ENCODE measurements around the gene TAS2R46. TPM values are rescaled to one million over a fixed set of nuclear protein-coding genes. Genes with fewer than 3 reads are reported as not detected.

Gene TAS2R46
- total and polyA plus RNA-seq, 2 of the 13 experiments (the other 11 are each of a cell fraction or from before 2014, with no cell fraction given), result 0.16 to 3.5 TPM

- Histone ChIP-seq H3K27me3 (ENCODE audit: control insufficient read depth in 1 of 2, insufficient read depth in 2 of 2, low read length in 2 of 2) (no peaks in the 10 kb centered on the region), H3K4me1 (ENCODE audit: insufficient read depth, low read length) (no peaks in the 10 kb centered on the region; the same call in 1 of the 2 replicates), H3K36me3 (replicated peaks in 1 of 2; ENCODE audit: control insufficient read depth in 1 of 2, insufficient read depth in 2 of 2, low read length in 2 of 2) (no peaks in the 10 kb centered on the region; a peak in 2 of 5 replicates), H3K79me2 (ENCODE audit: insufficient read depth, low read length) (peaks cover 3% of the 10 kb centered on the region), H3K4me3 (replicated peaks in 1 of 3; ENCODE audit: insufficient read depth in 1 of 3, low read depth in 2 of 3, low read length in 3 of 3) (no peak overlapping the region), H3K9ac (ENCODE audit: insufficient read depth, low read depth, low read length) (no peak overlapping the region), H3K9me3 (ENCODE audit: low read length) (no peaks in the 10 kb centered on the region), H3K4me2 (ENCODE audit: low read depth, low read length) (no peak overlapping the region), H2AFZ (ENCODE audit: low read length) (no peak overlapping the region), H4K20me1 (ENCODE audit: insufficient read depth, low read length) (peaks cover 7% of the 10 kb centered on the region; the same call in 1 of the 2 replicates), H3K27ac (ENCODE audit: extremely low read length, insufficient read depth, low read length) (no peak overlapping the region)
- WGBS (ENCODE audit: low lambda C conversion rate), result 73% methylated on average over 3 of the region's 3 CpGs
- no TSS peak for BruUV-seq (replicated peaks)
- FAIRE-seq, result no peak
- in situ Hi-C loops (cut with HindIII; ENCODE audit: extremely low pct_ligation_motif_present, low pct_unique_long_range_greater_than_20kb), result loop anchor here (10.0 kb wide), 1 partner anchor 56 kb away; the partner anchor contains the start of gene TAS2R43
- ChIA-PET CTCF (ENCODE audit: low intra/inter-chr PET ratio, low total read pairs) (no interaction called here), POLR2A (no interaction called here)
- TF ChIP-seq ZNF790 (CRISPR knock-in tag; IDR thresholded peaks at IDR 0.05; ENCODE audit: borderline replicate concordance) (no peak), HINFP (CRISPR knock-in tag; IDR thresholded peaks at IDR 0.05; ENCODE audit: low read depth) (no peak), RFX1 (IDR thresholded peaks at IDR 0.05) (no peak), GZF1 (CRISPR knock-in tag; IDR thresholded peaks at IDR 0.05) (no peak), ZKSCAN1 (IDR thresholded peaks at IDR 0.05; ENCODE audit: low read length) (no peak), ZNF878 (CRISPR knock-in tag; IDR thresholded peaks at IDR 0.05) (no peak)
- TF ChIP-seq, protein P1, sequence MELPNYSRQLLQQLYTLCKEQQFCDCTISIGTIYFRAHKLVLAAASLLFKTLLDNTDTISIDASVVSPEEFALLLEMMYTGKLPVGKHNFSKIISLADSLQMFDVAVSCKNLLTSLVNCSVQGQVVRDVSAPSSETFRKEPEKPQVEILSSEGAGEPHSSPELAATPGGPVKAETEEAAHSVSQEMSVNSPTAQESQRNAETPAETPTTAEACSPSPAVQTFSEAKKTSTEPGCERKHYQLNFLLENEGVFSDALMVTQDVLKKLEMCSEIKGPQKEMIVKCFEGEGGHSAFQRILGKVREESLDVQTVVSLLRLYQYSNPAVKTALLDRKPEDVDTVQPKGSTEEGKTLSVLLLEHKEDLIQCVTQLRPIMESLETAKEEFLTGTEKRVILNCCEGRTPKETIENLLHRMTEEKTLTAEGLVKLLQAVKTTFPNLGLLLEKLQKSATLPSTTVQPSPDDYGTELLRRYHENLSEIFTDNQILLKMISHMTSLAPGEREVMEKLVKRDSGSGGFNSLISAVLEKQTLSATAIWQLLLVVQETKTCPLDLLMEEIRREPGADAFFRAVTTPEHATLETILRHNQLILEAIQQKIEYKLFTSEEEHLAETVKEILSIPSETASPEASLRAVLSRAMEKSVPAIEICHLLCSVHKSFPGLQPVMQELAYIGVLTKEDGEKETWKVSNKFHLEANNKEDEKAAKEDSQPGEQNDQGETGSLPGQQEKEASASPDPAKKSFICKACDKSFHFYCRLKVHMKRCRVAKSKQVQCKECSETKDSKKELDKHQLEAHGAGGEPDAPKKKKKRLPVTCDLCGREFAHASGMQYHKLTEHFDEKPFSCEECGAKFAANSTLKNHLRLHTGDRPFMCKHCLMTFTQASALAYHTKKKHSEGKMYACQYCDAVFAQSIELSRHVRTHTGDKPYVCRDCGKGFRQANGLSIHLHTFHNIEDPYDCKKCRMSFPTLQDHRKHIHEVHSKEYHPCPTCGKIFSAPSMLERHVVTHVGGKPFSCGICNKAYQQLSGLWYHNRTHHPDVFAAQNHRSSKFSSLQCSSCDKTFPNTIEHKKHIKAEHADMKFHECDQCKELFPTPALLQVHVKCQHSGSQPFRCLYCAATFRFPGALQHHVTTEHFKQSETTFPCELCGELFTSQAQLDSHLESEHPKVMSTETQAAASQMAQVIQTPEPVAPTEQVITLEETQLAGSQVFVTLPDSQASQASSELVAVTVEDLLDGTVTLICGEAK (IDR thresholded peaks at IDR 0.05), result no peak
- TF ChIP-seq, protein P1 (CRISPR knock-in tag; IDR thresholded peaks at IDR 0.05), result no peak
- TF ChIP-seq, protein P2, sequence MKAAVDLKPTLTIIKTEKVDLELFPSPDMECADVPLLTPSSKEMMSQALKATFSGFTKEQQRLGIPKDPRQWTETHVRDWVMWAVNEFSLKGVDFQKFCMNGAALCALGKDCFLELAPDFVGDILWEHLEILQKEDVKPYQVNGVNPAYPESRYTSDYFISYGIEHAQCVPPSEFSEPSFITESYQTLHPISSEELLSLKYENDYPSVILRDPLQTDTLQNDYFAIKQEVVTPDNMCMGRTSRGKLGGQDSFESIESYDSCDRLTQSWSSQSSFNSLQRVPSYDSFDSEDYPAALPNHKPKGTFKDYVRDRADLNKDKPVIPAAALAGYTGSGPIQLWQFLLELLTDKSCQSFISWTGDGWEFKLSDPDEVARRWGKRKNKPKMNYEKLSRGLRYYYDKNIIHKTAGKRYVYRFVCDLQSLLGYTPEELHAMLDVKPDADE (CRISPR knock-in tag; IDR thresholded peaks at IDR 0.05), result no peak
- DNase-seq (ENCODE audit: low spot score), result no peak
- intact Hi-C loops (cut with micrococcal nuclease; ENCODE audit: unreplicated experiment), result loop anchor here (1.0 kb wide), 1 partner anchor 27 kb away; no protein-coding TSS in a partner anchor
- no peak for ATAC-seq
These were observed 22.9 kb downstream of the TAS2R46 start for GRCh38 chr12:11039171-11039570.

Data from HepG2 (cell line).